IMR-90 (cell line): Measurements from ENCODE around the gene ERBB4. TPM values are rescaled to one million over a fixed set of nuclear protein-coding genes. Genes with fewer than 3 reads are reported as not detected.

Experiments used
- ATAC-seq: fragments of 200-7000 bp; cut with Tn5 transposase; 2 replicates; pipeline ENCODE4 v1.9.1; 2020; ENCODE audit warnings: low read depth, mild to moderate bottlenecking, moderate library complexity
- BruUV-seq: library from RNA; stranded (reverse); fragments of 400-500 nt; replicated peaks from 2 replicates; lab custom pipeline; 2021; lab: Mats Ljungman, UMichigan
- CTCF ChIA-PET: fragments of 300-600 bp; formaldehyde crosslinking; extraction: SDS; loops from one replicate; lab custom pipeline; 2021; ENCODE audit warnings: antibody characterized with exemption; lab: Yijun Ruan, JAX
- POLR2A ChIA-PET: fragments of 300-600 bp; sonication (Branson Sonifier 250); formaldehyde crosslinking; loops from one replicate; lab custom pipeline; 2022; ENCODE audit warnings: antibody characterized with exemption; ENCODE audit not compliant: unreplicated experiment; lab: Charles Lee
- DNase-seq: peaks from one replicate; pipeline ENCODE4 v3.0.0; 2013
- H2AFZ ChIP-seq: replicated peaks from 2 replicates; pipeline ENCODE3; 2013; ENCODE audit warnings: low read length, mild to moderate bottlenecking; ENCODE audit not compliant: poor library complexity
- H2AK5ac ChIP-seq: 2 replicates; pipeline ENCODE4 v1.6.1; 2013; ENCODE audit warnings: low read depth, low read length, inconsistent platforms
- H2AK9ac ChIP-seq: replicated peaks from 2 replicates; pipeline ENCODE3; 2013; ENCODE audit warnings: mild to moderate bottlenecking, low read depth, low read length, moderate library complexity; ENCODE audit not compliant: poor library complexity
- H2BK120ac ChIP-seq: 2 replicates; pipeline ENCODE4 v1.6.1; 2013; ENCODE audit warnings: low read depth, low read length, inconsistent platforms
- H2BK15ac ChIP-seq: 3 replicates; pipeline ENCODE4 v1.6.1; 2013; ENCODE audit warnings: low read depth, low read length, inconsistent platforms
- H2BK20ac ChIP-seq: 2 replicates; pipeline ENCODE4 v1.6.1; 2013; ENCODE audit warnings: low read depth, mild to moderate bottlenecking, inconsistent platforms, low read length, moderate library complexity
- H2BK5ac ChIP-seq: 2 replicates; pipeline ENCODE4 v1.6.1; 2013; ENCODE audit warnings: mild to moderate bottlenecking, low read depth, low read length, inconsistent platforms; ENCODE audit not compliant: poor library complexity, severe bottlenecking
- H3K14ac ChIP-seq: replicated peaks from 2 replicates; pipeline ENCODE4 v1.6.1; 2013; ENCODE audit warnings: low read depth, low read length, inconsistent platforms
- H3K18ac ChIP-seq: 2 replicates; pipeline ENCODE4 v1.6.1; 2013; ENCODE audit warnings: low read depth, low read length, control low read depth
- H3K23ac ChIP-seq: 2 replicates; pipeline ENCODE4 v1.6.1; 2013; ENCODE audit warnings: low read depth, low read length, inconsistent platforms
- H3K27ac ChIP-seq: 2 replicates; pipeline ENCODE4 v1.5.1; 2013; ENCODE audit warnings: mild to moderate bottlenecking, control low read depth, low read length; ENCODE audit not compliant: insufficient read depth
- H3K27me3 ChIP-seq: 2 replicates; pipeline ENCODE4 v1.6.1; 2013; ENCODE audit warnings: low read length; ENCODE audit not compliant: control insufficient read depth, insufficient read depth
- H3K36me3 ChIP-seq: 2 replicates; pipeline ENCODE4 v1.6.1; 2013; ENCODE audit warnings: low read length, mixed read lengths; ENCODE audit not compliant: control insufficient read depth, insufficient read depth
- H3K4ac ChIP-seq: 2 replicates; pipeline ENCODE4 v1.6.1; 2013; ENCODE audit warnings: low read depth, low read length, inconsistent platforms
- H3K4me1 ChIP-seq: 2 replicates; pipeline ENCODE4 v1.6.1; 2013; ENCODE audit warnings: low read length, mixed read lengths; ENCODE audit not compliant: control insufficient read depth, insufficient read depth
- H3K4me2 ChIP-seq: 2 replicates; pipeline ENCODE4 v1.6.1; 2013; ENCODE audit warnings: low read depth, mild to moderate bottlenecking, control low read depth, low read length, moderate library complexity
- H3K4me3 ChIP-seq: 2 replicates; pipeline ENCODE4 v1.5.1; 2013; ENCODE audit warnings: low read depth, mild to moderate bottlenecking, control low read depth, low read length, moderate library complexity; ENCODE audit not compliant: insufficient read depth
- H3K56ac ChIP-seq: 2 replicates; pipeline ENCODE4 v1.6.1; 2013; ENCODE audit warnings: low read length, inconsistent platforms; ENCODE audit not compliant: insufficient read depth; ENCODE audit errors: extremely low read depth
- H3K79me1 ChIP-seq, 2 experiments: 2 replicates each; pipeline ENCODE4 v1.6.1; 2013; ENCODE audit warnings: low read length in 2 of 2, inconsistent platforms in 1 of 2, low read depth in 1 of 2
- H3K9ac ChIP-seq: 2 replicates; pipeline ENCODE4 v1.6.1; 2013; ENCODE audit warnings: low read depth, low read length, control low read depth
- H3K9me1 ChIP-seq: 2 replicates; pipeline ENCODE4 v1.6.1; 2013; ENCODE audit warnings: low read length, inconsistent platforms; ENCODE audit not compliant: insufficient read depth
- H3K9me3 ChIP-seq: 2 replicates; pipeline ENCODE4 v1.6.1; 2013; ENCODE audit warnings: low read length; ENCODE audit not compliant: control insufficient read depth, insufficient read depth
- H4K20me1 ChIP-seq: 2 replicates; pipeline ENCODE4 v1.6.1; 2013; ENCODE audit warnings: low read length, inconsistent platforms; ENCODE audit not compliant: insufficient read depth
- H4K5ac ChIP-seq: 2 replicates; pipeline ENCODE4 v1.6.1; 2013; ENCODE audit warnings: mild to moderate bottlenecking, low read depth, low read length, control low read depth
- H4K8ac ChIP-seq, 2 experiments: 2 replicates each; pipeline ENCODE4 v1.6.1; 2013; ENCODE audit warnings: low read depth in 2 of 2, low read length in 2 of 2, control low read depth in 1 of 2, inconsistent platforms in 1 of 2
- H4K91ac ChIP-seq: 2 replicates; pipeline ENCODE4 v1.6.1; 2013; ENCODE audit warnings: low read depth, low read length, inconsistent platforms; ENCODE audit not compliant: insufficient read depth
- BHLHE40 ChIP-seq: fragments of 150-350 bp; IDR thresholded peaks from 2 replicates; pipeline ENCODE4 v1.6.1; 2016; ENCODE audit warnings: mild to moderate bottlenecking, low read depth, low read length
- CHD1 ChIP-seq: IDR thresholded peaks from 2 replicates; pipeline ENCODE4 v1.6.1; 2012; ENCODE audit warnings: low read depth, low read length, improper control_type of control experiment
- FOS ChIP-seq: fragments of 150-350 bp; IDR thresholded peaks from 2 replicates; pipeline ENCODE4 v1.6.1; 2016; ENCODE audit warnings: low read depth, low read length
- MAZ ChIP-seq: IDR thresholded peaks from 2 replicates; pipeline ENCODE4 v1.6.1; 2012; ENCODE audit warnings: low read depth, mild to moderate bottlenecking, low read length, improper control_type of control experiment, moderate library complexity, borderline replicate concordance
- NFE2L2 ChIP-seq: fragments of 150-350 bp; IDR thresholded peaks from 2 replicates; pipeline ENCODE4 v1.6.1; 2016; ENCODE audit warnings: low read depth, mild to moderate bottlenecking, low read length
- RAD21 ChIP-seq: IDR thresholded peaks from 2 replicates; pipeline ENCODE4 v1.6.1; 2012; ENCODE audit warnings: low read length, improper control_type of control experiment
- RFX5 ChIP-seq: IDR thresholded peaks from 2 replicates; pipeline ENCODE4 v1.8.0; 2012; ENCODE audit warnings: low read depth, mild to moderate bottlenecking, low read length, moderate library complexity
- SMC3 ChIP-seq: fragments of 150-350 bp; IDR thresholded peaks from 2 replicates; pipeline ENCODE4 v1.6.1; 2016; ENCODE audit warnings: low read depth, mild to moderate bottlenecking, antibody characterized with exemption, low read length, moderate library complexity
- USF2 ChIP-seq: fragments of 150-350 bp; IDR thresholded peaks from 2 replicates; pipeline ENCODE4 v1.6.1; 2017; ENCODE audit warnings: mild to moderate bottlenecking, antibody characterized with exemption, low read length, low read depth
- WGBS, 2 experiments: methylation state at CpG; one replicate each; pipeline versions ENCODE4 v1.1.5 to v1.1.7; 2013; ENCODE audit warnings: missing lambda C conversion rate in 2 of 2; ENCODE audit not compliant: insufficient read length in 1 of 2; ENCODE audit errors: extremely low coverage in 2 of 2; 5-methylcytosine and 5-hydroxymethylcytosine counted together
- dilution Hi-C: fragments of 300-500 bp; cut with HindIII; formaldehyde crosslinking; loops from one replicate; pipeline ENCODE4 v1.14.3; 2018; ENCODE audit warnings: low sequenced_read_pairs; ENCODE audit not compliant: unreplicated experiment
- in situ Hi-C: fragments of 300-500 bp; cut with MboI; formaldehyde crosslinking; loops from 3 replicates; pipeline ENCODE4 v1.14.3; 2019; ENCODE audit warnings: low sequenced_read_pairs, inconsistent platforms, mixed read lengths
- intact Hi-C: fragments of 100-400 bp; cut with micrococcal nuclease; formaldehyde crosslinking; loops from 2 replicates; pipeline ENCODE4 v1.10.0; 2022
- polyA plus RNA-seq, 3 experiments: library from polyadenylated mRNA; depleted of rRNA; stranded (reverse); fragments of >200 nt; gene quantifications; 2 replicates each; pipeline ENCODE4 v1.2.3, GENCODE V29; 2012; ENCODE audit warnings: low replicate concordance in 1 of 3
- total RNA-seq: library from RNA; depleted of rRNA; stranded (reverse); fragments of >200 nt; gene quantifications from 2 replicates; pipeline ENCODE4 v1.2.3, GENCODE V29; 2012

ERBB4 gene
- total and polyA plus RNA-seq, 2 of the 4 experiments (the other 2 are of a cell fraction) = not detected

- Histone ChIP-seq H3K4me1 (no peaks in the 10 kb centered on the region), H3K4me3 (no peak overlapping the region), H3K36me3 (no peaks in the 10 kb centered on the region), H3K4ac (no peak overlapping the region), H4K5ac (no peak overlapping the region), H2AK5ac (no peak overlapping the region), H2BK15ac (no peak overlapping the region), H4K91ac (no peak overlapping the region), H3K27ac (no peak overlapping the region), H2AFZ (no peak overlapping the region), H4K20me1 (no peaks in the 10 kb centered on the region), H3K27me3 (no peaks in the 10 kb centered on the region), H3K56ac (no peak overlapping the region), H3K79me1 (no peaks in the 10 kb centered on the region), H2BK20ac (no peak overlapping the region), H3K23ac (no peak overlapping the region), H2AK9ac (no peak overlapping the region), H3K9ac (no peak overlapping the region), H3K14ac (no peak overlapping the region), H3K9me1 (no peaks in the 10 kb centered on the region), H2BK120ac (no peak overlapping the region), H4K8ac (no peak overlapping the region), H2BK5ac (no peak overlapping the region), H3K9me3 (no peaks in the 10 kb centered on the region), H3K4me2 (no peak overlapping the region), H3K18ac (no peak overlapping the region)
- no peak for ATAC-seq
- in situ Hi-C loops (no loop called here), intact Hi-C loops (no loop called here), dilution Hi-C loops (no loop called here)
- no CpG with 5 or more reads among the region's 3 CpGs for WGBS, 2 experiments
- BruUV-seq = no TSS peak
- POLR2A ChIA-PET = no interaction called here
- TF ChIP-seq CHD1 = no peak
- TF ChIP-seq RAD21 = no peak
- no peak for TF ChIP-seq FOS
- no peak for TF ChIP-seq BHLHE40
- TF ChIP-seq NFE2L2 = no peak
- TF ChIP-seq SMC3 = no peak
- TF ChIP-seq USF2 = no peak
- no peak for TF ChIP-seq RFX5
- no peak for TF ChIP-seq MAZ
- CTCF ChIA-PET = interaction anchor here (0.6 kb wide), 1 partner anchor 22 kb away, joined by 3 read pairs; no protein-coding TSS in a partner anchor
- no peak for DNase-seq
Observed at GRCh38 chr2:212311807-212312404, 226.7 kb downstream of the ERBB4 start.
